GM21381 (cell line): ENCODE measurements around the gene IL17RA.

ENCODE experiments used
- ATAC-seq: cut with Tn5 transposase; IDR thresholded peaks from one replicate; pipeline ENCODE4 v1.9.1; 2021; ENCODE audit warnings: mild to moderate bottlenecking, moderate library complexity; ENCODE audit not compliant: unreplicated experiment

The IL17RA gene

GRCh38 chr22:17079572-17079971 is 5.2 kb upstream of the IL17RA start:
- no peak for ATAC-seq

GRCh38 chr22:17083255-17083654 is 1.5 kb upstream of the IL17RA start:
- no peak for ATAC-seq

- no peak for ATAC-seq
Observed at GRCh38 chr22:17083811-17084441, 874 bp upstream of the IL17RA start.

- peak; percentile 13 for ATAC-seq
Observed at GRCh38 chr22:17085277-17086181, 729 bp downstream of the IL17RA start.

- ATAC-seq = no peak
Observed at GRCh38 chr22:17086296-17086695, 1.5 kb downstream of the IL17RA start.

GRCh38 chr22:17086788-17087497 is 2.1 kb downstream of the IL17RA start:
- ATAC-seq = no peak

GRCh38 chr22:17087498-17088131 is 2.8 kb downstream of the IL17RA start:
- ATAC-seq = no peak

- no peak for ATAC-seq
Observed at GRCh38 chr22:17090550-17090949, 5.8 kb downstream of the IL17RA start.

GRCh38 chr22:17091851-17092250 is 7.1 kb downstream of the IL17RA start:
- ATAC-seq = no peak

GRCh38 chr22:17093081-17093480 is 8.3 kb downstream of the IL17RA start:
- ATAC-seq = no peak

GRCh38 chr22:17095538-17095937 is 10.7 kb downstream of the IL17RA start:
- no peak for ATAC-seq

- ATAC-seq = no peak
Observed at GRCh38 chr22:17096071-17096470, 11.3 kb downstream of the IL17RA start.

GRCh38 chr22:17097062-17097461 is 12.3 kb downstream of the IL17RA start:
- no peak for ATAC-seq

GRCh38 chr22:17097701-17098100 is 12.9 kb downstream of the IL17RA start:
- ATAC-seq = no peak

- ATAC-seq = no peak
Observed at GRCh38 chr22:17098379-17098819, 13.6 kb downstream of the IL17RA start.

GRCh38 chr22:17100621-17101020 is 15.8 kb downstream of the IL17RA start:
- ATAC-seq = no peak

GRCh38 chr22:17101475-17102296 is 16.9 kb downstream of the IL17RA start:
- no peak for ATAC-seq

- ATAC-seq = no peak
Observed at GRCh38 chr22:17102297-17102667, 17.5 kb downstream of the IL17RA start.

GRCh38 chr22:17103351-17103750 is 18.6 kb downstream of the IL17RA start:
- no peak for ATAC-seq

- ATAC-seq = no peak
Observed at GRCh38 chr22:17104336-17104935, 19.6 kb downstream of the IL17RA start.
